ENCODE results near the gene DUSP16.

DNA sequence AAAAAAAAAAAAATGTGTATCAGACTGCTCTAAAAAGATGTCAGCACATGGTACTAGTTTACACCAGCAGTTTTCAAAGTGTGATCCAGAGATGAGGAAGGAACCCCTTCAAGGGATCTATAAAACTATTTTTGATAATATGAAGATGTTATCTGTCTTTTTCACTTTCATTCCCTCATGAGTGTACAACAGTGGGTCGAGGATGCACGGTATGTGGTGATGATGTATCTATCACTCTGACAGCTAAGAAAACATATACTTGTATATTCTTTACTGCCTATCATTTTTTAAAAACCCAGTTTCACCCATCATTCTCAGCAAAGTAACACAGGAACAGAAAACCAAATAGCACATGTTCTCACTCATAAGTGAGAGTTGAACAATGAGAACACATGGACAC, 12.4 kb downstream of the DUSP16 start:
- TF ChIP-seq, protein P1, sequence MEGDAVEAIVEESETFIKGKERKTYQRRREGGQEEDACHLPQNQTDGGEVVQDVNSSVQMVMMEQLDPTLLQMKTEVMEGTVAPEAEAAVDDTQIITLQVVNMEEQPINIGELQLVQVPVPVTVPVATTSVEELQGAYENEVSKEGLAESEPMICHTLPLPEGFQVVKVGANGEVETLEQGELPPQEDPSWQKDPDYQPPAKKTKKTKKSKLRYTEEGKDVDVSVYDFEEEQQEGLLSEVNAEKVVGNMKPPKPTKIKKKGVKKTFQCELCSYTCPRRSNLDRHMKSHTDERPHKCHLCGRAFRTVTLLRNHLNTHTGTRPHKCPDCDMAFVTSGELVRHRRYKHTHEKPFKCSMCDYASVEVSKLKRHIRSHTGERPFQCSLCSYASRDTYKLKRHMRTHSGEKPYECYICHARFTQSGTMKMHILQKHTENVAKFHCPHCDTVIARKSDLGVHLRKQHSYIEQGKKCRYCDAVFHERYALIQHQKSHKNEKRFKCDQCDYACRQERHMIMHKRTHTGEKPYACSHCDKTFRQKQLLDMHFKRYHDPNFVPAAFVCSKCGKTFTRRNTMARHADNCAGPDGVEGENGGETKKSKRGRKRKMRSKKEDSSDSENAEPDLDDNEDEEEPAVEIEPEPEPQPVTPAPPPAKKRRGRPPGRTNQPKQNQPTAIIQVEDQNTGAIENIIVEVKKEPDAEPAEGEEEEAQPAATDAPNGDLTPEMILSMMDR (conservative IDR thresholded peaks at IDR 0.05; ENCODE audit: low read depth, low read length), result no peak
- TF ChIP-seq EZH2 (IDR thresholded peaks at IDR 0.05; ENCODE audit: low read length, unreplicated experiment), result no peak

Data from PC-3 (cell line).